Astrocyte (in vitro differentiated cells and primary cell): ENCODE results near the gene DOCK3.

Experiments
- EZH2 ChIP-seq: IDR thresholded peaks from 2 replicates; pipeline ENCODE4 v1.6.1; 2012; ENCODE audit warnings: mild to moderate bottlenecking, low read length, inconsistent platforms; ENCODE audit not compliant: insufficient read depth
- TF ChIP-seq, protein P1 (sequence below): IDR thresholded peaks from 2 replicates; pipeline ENCODE4 v1.5.1; 2011; ENCODE audit warnings: low read depth, mild to moderate bottlenecking, inconsistent platforms, low read length, moderate library complexity; ENCODE audit not compliant: insufficient read depth

DNA sequence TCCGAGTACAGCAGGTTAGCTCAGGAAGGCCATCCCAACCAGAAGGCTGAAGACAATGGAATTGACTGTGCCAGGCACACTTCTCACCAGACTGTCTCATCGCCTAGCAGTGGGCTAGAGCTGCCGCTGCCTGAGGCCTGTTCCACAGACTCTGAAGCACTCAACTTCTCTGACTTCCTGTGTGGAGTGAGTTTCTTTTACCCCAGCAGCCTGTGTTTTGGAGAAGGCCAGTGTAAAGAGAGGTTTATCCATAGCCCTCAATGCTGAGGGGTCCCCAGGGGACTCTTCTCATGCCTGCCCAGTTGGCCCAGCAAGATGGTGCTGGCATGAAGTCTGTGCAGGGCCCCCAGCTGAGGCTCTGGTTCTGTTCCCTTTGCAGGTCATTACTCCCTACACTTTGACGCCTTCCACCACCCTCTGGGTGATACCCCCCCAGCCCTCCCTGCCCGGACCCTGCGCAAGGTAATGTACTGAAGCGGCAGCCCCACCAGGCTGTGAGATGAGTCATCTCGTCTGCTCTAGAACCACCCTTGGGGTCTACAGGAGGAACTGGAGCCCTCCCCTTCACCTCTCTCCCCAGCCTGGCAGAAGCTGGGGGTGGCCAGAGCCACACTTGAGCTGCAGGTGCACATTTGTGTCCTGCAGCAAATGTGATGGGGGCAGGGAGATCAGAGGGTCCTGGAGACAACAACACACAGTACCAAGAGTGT, 705.2 kb downstream of the DOCK3 start:
- TF ChIP-seq, protein P1, sequence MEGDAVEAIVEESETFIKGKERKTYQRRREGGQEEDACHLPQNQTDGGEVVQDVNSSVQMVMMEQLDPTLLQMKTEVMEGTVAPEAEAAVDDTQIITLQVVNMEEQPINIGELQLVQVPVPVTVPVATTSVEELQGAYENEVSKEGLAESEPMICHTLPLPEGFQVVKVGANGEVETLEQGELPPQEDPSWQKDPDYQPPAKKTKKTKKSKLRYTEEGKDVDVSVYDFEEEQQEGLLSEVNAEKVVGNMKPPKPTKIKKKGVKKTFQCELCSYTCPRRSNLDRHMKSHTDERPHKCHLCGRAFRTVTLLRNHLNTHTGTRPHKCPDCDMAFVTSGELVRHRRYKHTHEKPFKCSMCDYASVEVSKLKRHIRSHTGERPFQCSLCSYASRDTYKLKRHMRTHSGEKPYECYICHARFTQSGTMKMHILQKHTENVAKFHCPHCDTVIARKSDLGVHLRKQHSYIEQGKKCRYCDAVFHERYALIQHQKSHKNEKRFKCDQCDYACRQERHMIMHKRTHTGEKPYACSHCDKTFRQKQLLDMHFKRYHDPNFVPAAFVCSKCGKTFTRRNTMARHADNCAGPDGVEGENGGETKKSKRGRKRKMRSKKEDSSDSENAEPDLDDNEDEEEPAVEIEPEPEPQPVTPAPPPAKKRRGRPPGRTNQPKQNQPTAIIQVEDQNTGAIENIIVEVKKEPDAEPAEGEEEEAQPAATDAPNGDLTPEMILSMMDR: no peak
- TF ChIP-seq EZH2: no peak
